ENCODE results near the gene ZCCHC9. TPM values are rescaled to one million over a fixed set of nuclear protein-coding genes. Genes with fewer than 3 reads are reported as not detected.
"Not testable (repeated sequence)": the region's sequence is repeated elsewhere in the genome, so short reads cannot be mapped to it uniquely, and the experiment has no call there.

The ZCCHC9 gene
- total RNA-seq, 2 experiments from 2014 or later = 37.0 to 37.1 TPM

DNA sequence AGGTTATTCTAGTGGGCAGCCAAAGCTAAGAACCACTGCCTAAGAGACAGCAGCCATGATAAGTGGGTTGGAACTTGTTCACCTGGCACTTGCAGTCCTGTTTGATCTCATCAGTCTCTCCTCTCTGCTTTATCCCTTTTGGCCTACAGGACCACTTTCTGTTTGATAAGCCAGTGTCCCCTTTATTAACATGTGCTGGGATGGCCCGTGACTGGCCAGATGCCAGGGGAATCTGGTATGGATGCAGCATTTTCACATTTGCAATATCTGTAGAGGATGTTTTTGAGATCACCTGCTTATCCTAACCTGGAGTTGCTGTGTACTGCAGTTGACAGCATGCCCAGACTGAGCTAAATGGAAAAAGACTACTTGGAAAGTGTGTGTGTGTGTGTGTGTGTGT is 44.6 kb upstream of the ZCCHC9 start:
- peaks cover 22% of the 10 kb centered on the region for H3K36me3 Mint-ChIP-seq (ENCODE audit: low read depth)
- POLR2A ChIA-PET = no interaction called here
- H3K4me1 Mint-ChIP-seq (ENCODE audit: low read depth) = no peaks in the 10 kb centered on the region
- H3K9me3 Mint-ChIP-seq = peaks cover 14% of the 10 kb centered on the region
- CTCF ChIA-PET = no interaction called here
- H3K27me3 Mint-ChIP-seq = no peaks in the 10 kb centered on the region
- TF ChIP-seq, protein P1, sequence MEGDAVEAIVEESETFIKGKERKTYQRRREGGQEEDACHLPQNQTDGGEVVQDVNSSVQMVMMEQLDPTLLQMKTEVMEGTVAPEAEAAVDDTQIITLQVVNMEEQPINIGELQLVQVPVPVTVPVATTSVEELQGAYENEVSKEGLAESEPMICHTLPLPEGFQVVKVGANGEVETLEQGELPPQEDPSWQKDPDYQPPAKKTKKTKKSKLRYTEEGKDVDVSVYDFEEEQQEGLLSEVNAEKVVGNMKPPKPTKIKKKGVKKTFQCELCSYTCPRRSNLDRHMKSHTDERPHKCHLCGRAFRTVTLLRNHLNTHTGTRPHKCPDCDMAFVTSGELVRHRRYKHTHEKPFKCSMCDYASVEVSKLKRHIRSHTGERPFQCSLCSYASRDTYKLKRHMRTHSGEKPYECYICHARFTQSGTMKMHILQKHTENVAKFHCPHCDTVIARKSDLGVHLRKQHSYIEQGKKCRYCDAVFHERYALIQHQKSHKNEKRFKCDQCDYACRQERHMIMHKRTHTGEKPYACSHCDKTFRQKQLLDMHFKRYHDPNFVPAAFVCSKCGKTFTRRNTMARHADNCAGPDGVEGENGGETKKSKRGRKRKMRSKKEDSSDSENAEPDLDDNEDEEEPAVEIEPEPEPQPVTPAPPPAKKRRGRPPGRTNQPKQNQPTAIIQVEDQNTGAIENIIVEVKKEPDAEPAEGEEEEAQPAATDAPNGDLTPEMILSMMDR (IDR thresholded peaks at IDR 0.05) = no peak
- intact Hi-C loops (cut with micrococcal nuclease) = no loop called here
- ATAC-seq (no peak), DNase-seq (no peak)
- no peak overlapping the region for H3K27ac Mint-ChIP-seq
- H3K4me3 Mint-ChIP-seq = no peak overlapping the region

DNA sequence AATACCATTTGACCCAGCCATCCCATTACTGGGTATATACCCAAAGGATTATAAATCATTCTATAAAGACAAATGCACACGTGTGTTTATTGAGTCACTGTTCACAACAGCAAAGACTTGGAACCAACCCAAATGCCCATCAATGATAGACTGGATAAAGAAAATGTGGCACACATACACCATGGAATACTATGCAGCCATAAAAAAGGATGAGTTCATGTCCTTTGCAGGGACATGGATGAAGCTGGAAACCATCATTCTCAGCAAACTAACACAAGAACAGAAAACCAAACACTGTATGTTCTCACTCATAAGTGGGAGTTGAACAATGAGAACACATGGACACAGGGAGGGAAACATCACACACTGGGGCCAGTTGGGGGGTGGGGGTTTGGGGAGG is 38.6 kb upstream of the ZCCHC9 start:
- intact Hi-C loops (cut with micrococcal nuclease); H3K27me3 Mint-ChIP-seq; H3K4me1 Mint-ChIP-seq (ENCODE audit: low read depth); ATAC-seq; H3K4me3 Mint-ChIP-seq; DNase-seq; H3K27ac Mint-ChIP-seq; POLR2A ChIA-PET; CTCF ChIA-PET: not testable (repeated sequence)
- H3K9me3 Mint-ChIP-seq = peaks cover 27% of the 10 kb centered on the region
- peaks cover 35% of the 10 kb centered on the region for H3K36me3 Mint-ChIP-seq (ENCODE audit: low read depth)

DNA sequence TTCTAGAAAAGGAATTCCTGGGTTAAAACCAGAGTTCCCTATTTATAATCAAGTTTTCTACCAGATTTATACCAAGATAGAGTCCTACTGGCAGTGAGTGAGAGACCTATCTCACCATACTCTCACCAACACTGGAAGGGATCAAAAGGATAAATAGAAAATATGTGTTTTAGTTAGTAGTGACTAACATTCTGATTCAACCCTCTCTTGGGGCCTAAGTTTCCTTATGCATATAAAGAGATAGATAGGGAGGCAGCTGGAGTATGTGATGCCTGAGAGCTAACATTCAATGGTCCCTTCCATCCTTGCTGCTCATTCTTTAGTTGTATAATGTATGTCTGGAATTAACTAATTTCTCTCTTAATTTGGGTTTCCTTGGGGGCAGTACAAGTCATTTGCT is 36.3 kb upstream of the ZCCHC9 start:
- Mint-ChIP-seq H3K27ac (no peak overlapping the region), H3K4me1 (ENCODE audit: low read depth) (peaks cover 10% of the 10 kb centered on the region), H3K36me3 (ENCODE audit: low read depth) (peaks cover 21% of the 10 kb centered on the region), H3K9me3 (peaks cover 21% of the 10 kb centered on the region), H3K4me3 (no peak overlapping the region), H3K27me3 (no peaks in the 10 kb centered on the region)
- DNase-seq (no peak), ATAC-seq (no peak)
- ChIA-PET CTCF (no interaction called here), POLR2A (no interaction called here)
- TF ChIP-seq, protein P1 (IDR thresholded peaks at IDR 0.05) = no peak
- intact Hi-C loops (cut with micrococcal nuclease) = no loop called here

DNA sequence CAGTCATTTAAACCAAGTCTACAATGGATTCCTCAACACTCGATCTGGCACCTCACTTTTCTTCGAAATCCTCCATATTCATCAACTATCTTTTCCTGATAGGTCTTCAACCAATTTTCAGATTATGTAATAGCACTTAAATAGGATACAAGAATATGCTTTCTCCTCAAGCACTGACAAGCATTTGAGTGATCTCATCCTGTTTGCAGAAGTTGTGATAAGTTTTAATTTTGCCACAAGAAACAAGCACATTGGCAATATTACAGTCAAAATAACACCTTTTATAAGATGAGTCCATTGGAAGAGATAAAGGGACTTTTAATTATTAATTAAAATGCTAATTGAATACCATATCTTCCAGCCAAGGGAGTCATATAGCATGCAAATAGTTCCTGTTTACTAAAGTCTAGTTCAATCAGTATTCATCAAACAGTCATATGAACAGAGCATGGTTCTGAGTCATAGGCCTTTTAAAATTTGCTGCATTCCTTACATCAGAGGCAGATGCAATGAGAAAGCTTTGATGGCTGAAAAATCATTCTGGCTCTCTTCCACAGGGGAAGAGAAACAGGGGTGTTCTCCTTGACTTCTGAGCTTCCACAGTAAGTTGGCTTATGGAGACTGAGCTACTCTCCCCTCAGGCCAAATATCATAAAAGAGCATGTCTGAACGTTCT is 32.7 kb upstream of the ZCCHC9 start:
- no peak for ATAC-seq
- intact Hi-C loops (cut with micrococcal nuclease) = no loop called here
- TF ChIP-seq, protein P1 (IDR thresholded peaks at IDR 0.05) = no peak
- Mint-ChIP-seq H3K27me3 (no peaks in the 10 kb centered on the region), H3K27ac (no peak overlapping the region), H3K4me1 (ENCODE audit: low read depth) (peaks cover 18% of the 10 kb centered on the region), H3K9me3 (peaks cover 14% of the 10 kb centered on the region), H3K4me3 (no peak overlapping the region), H3K36me3 (ENCODE audit: low read depth) (peaks cover 25% of the 10 kb centered on the region)
- POLR2A ChIA-PET = no interaction called here
- CTCF ChIA-PET = interaction anchor here (0.8 to 1.2 kb wide), 2 partner anchors 7 to 73 kb away, joined by 3 read pairs; no protein-coding TSS in a partner anchor
- no peak for DNase-seq

DNA sequence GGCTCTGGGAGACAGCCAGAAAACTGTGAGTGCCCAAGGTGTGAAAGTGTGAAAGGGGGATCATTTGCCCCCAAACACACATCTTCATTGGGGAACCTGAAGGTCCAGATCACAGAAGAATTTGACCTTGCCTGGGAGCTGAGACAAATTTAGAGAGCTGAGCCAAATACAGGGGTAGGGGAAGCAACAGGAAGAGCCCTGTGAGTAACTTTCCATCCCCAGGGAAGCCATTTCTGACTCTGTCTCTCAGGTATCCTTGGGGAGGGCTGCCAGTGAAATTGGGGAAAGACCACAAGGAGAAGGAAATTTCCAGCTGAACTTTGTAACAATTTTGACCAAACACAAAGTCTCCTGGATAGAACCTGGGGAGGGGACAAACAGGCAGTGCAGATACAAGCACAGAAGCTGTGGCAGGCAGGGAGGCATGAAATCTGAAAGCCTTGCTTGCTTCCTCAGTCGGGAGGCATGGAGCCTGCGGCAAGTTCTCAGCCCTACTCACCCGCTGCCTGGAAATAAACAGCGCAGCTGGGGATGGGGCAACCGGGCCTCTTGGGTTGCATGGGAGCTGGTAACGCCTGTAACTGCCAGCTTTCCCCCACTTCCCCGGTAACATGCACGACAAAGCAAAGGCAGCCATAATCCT is 31.5 kb upstream of the ZCCHC9 start:
- H3K4me1 Mint-ChIP-seq (ENCODE audit: low read depth) = peaks cover 18% of the 10 kb centered on the region
- DNase-seq = no peak
- ChIA-PET CTCF (interaction anchor here (1.2 kb wide), 1 partner anchor 9 kb away, joined by 3 read pairs; no protein-coding TSS in a partner anchor), POLR2A (no interaction called here)
- TF ChIP-seq, protein P1 (IDR thresholded peaks at IDR 0.05) = no peak
- H3K36me3 Mint-ChIP-seq (ENCODE audit: low read depth) = peaks cover 28% of the 10 kb centered on the region
- no peak overlapping the region for H3K4me3 Mint-ChIP-seq
- H3K9me3 Mint-ChIP-seq = peaks cover 20% of the 10 kb centered on the region
- ATAC-seq = no peak
- H3K27ac Mint-ChIP-seq = no peak overlapping the region
- intact Hi-C loops (cut with micrococcal nuclease) = no loop called here
- no peaks in the 10 kb centered on the region for H3K27me3 Mint-ChIP-seq

DNA sequence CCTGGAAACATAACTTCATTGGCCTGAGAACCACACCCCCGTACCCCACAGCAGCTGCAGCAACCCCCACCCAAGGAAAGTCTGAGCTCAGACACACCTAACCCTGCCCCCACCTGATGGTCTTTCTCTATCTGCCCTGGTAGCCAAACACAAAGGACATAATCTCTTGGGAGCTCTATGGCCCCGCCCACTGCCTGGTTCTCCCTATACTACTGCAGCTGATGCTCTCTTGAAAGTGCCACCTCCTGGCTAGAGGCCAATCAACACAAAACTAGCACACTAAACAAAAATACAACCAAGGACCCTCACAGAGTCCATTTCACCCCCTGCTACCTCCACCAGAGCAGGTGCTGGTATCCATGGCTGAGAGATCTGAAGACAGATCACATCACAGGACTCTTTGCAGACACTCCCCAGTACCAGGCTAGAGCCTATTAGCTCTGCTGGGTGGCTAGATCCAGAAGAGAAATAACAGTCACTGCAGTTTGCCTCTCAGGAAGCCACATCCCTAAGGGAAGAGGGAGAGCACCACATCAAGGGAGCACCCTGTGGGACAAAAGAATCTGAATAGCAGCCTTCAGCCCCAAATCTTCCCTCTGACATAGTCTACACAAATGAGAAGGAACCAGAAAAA is 30.9 kb upstream of the ZCCHC9 start:
- not testable (repeated sequence) for H3K27ac Mint-ChIP-seq

More for the DNA sequence above, 30.9 kb upstream of the ZCCHC9 start:
- Mint-ChIP-seq H3K4me1 (ENCODE audit: low read depth) (peaks cover 20% of the 10 kb centered on the region), H3K9me3 (peaks cover 27% of the 10 kb centered on the region), H3K36me3 (ENCODE audit: low read depth) (peaks cover 34% of the 10 kb centered on the region)
- H3K27me3 Mint-ChIP-seq; H3K4me3 Mint-ChIP-seq; POLR2A ChIA-PET; DNase-seq; intact Hi-C loops (cut with micrococcal nuclease); ATAC-seq: not testable (repeated sequence)
- CTCF ChIA-PET = interaction anchor here (0.6 to 1.2 kb wide), 2 partner anchors 9 to 49 kb away, joined by 3 read pairs; no protein-coding TSS in a partner anchor

Data from activated CD8-positive, alpha-beta T cell treated with anti-CD3 and anti-CD28 coated beads for 36 hours (primary cell).